Stimulated activated naive CD8-positive, alpha-beta T cell treated with anti-CD3 and anti-CD28 coated beads, Interleukin-15, amount 100 ng/mL, for 72 hours (primary cell): ENCODE results near the gene ARHGEF17.

ENCODE experiments used
- ATAC-seq: fragments of 150-1000 bp; cut with Tn5 transposase; 2 replicates; pipeline ENCODE4 v1.10.0; 2021; ENCODE audit warnings: mild to moderate bottlenecking, moderate library complexity
- DNase-seq, 2 donors: peaks; one replicate each; pipeline ENCODE4 v3.0.0; 2021 to 2022
- H3K27ac Mint-ChIP-seq, 2 donors: one replicate each; pipeline ENCODE4 v1.8.0; 2022; ENCODE audit warnings: mild to moderate bottlenecking in 2 of 2, mixed read lengths in 2 of 2, moderate library complexity in 2 of 2
- H3K27me3 Mint-ChIP-seq: one replicate; pipeline ENCODE4 v1.8.0; 2022; ENCODE audit warnings: mixed read lengths
- H3K4me1 Mint-ChIP-seq: one replicate; pipeline ENCODE4 v1.8.0; 2022; ENCODE audit warnings: mild to moderate bottlenecking, mixed read lengths
- H3K4me3 Mint-ChIP-seq, 2 donors: one replicate each; pipeline ENCODE4 v1.8.0; 2022; ENCODE audit warnings: mild to moderate bottlenecking in 2 of 2, mixed read lengths in 2 of 2, moderate library complexity in 1 of 2
- H3K9me3 Mint-ChIP-seq, 2 donors: one replicate each; pipeline ENCODE4 v1.8.0; 2022; ENCODE audit warnings: mixed read lengths in 2 of 2

The ARHGEF17 gene

DNA sequence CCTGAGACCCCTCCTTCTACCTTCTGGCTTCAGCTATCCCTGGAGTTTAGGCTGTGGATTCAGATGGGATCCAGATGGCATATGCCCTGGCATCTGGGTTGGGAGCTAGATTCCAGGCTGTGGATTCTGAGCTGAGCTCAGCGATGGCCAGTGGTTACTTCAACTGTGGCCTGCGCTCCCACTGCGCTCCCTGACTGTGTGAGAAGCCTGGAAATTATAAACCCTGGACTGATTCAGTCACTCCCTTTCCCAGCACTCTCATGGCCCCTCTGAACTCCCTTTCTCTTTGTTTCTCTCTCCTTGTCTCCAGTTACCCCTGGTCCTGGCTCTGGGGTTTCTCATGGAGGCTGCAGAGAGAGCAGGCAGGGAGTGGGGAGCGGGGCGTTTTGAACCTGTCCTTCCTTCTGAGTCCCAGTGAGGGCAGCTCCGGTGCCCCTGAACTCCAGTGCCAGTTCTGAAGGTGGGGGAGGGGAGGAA lies 4.8 kb downstream of the ARHGEF17 start:
- Mint-ChIP-seq H3K27ac (no peak overlapping the region), H3K4me3 (no peak overlapping the region), H3K9me3 (no peaks in the 10 kb centered on the region)

DNA sequence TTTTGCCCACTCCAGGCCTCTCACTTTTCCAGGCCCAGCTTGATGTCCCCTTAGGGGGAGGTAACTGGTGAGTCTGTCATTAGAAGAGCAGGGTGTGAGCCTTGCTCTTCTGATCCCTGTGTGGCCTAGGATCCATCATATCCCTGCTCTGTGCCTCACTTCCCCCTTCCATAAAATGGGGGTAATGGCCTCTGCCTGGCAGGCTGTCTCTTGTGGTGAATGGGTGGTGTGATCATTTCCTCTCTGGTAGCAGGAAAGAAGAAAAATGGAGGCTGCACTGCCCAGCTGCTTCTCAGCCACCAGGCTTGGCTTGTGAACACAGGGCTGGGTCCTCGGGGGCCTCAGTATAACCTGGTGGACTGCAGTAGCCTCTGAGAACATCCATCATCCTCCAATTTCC lies 5.6 kb downstream of the ARHGEF17 start:
- Mint-ChIP-seq H3K27ac (peak overlapping the region in 1 of 2 donors; percentile 24), H3K27me3 (peaks cover 17% of the 10 kb centered on the region), H3K4me3 (no peak overlapping the region), H3K9me3 (no peaks in the 10 kb centered on the region), H3K4me1 (peaks cover 14% of the 10 kb centered on the region)
- no peak for DNase-seq
- ATAC-seq = no peak

More for the DNA sequence above, 4.8 kb downstream of the ARHGEF17 start:
- peaks cover 14% of the 10 kb centered on the region for H3K4me1 Mint-ChIP-seq
- DNase-seq (no peak), ATAC-seq (no peak)
- H3K27me3 Mint-ChIP-seq = peaks cover 17% of the 10 kb centered on the region

DNA sequence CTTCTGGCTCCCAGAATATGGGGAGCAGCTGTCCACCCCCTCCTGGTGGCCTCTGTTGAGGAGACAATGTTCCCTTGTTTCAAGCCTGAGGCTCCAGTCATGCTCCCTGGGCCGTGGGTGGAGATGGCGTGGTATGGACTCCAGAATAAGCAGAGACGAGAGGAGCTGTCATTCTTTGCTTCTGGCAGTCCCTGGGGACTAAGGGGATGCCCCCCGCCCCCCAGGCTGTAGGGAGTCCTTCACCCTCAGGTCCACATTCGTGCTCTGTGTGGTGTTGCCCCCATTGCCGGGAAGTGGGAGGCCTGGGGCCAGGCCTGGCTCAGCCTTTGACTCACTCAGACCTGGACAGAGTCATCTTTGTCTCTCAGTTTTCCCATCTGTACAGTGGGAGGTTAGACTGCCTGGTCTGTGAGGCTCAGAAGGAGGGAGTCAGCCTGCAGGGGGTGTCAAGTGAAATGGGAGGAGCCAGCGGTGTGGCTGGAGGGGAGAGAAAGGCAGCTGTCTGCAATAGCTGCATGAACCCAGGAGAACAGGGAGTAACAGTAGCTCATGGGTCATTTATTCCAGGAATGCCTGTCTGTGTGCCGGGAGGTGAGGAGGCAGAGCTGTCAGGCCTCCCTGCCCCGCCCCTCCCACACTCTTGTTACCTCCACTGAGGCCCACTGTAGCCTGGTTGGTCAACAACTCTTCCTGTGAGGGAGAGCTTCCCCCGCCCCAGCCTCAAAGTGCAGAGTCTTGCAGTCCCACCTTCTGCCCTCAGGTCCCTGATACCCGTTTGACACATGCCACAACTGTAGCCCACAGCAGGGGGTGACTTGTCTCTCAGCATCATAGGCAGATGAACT lies 6.3 kb downstream of the ARHGEF17 start:
- H3K27me3 Mint-ChIP-seq = peaks cover 13% of the 10 kb centered on the region
- no peak overlapping the region for H3K4me3 Mint-ChIP-seq
- DNase-seq (no peak), ATAC-seq (no peak)
- H3K4me1 Mint-ChIP-seq = peaks cover 14% of the 10 kb centered on the region
- peak overlapping the region; percentile 24 to 78 for H3K27ac Mint-ChIP-seq
- H3K9me3 Mint-ChIP-seq = no peaks in the 10 kb centered on the region

DNA sequence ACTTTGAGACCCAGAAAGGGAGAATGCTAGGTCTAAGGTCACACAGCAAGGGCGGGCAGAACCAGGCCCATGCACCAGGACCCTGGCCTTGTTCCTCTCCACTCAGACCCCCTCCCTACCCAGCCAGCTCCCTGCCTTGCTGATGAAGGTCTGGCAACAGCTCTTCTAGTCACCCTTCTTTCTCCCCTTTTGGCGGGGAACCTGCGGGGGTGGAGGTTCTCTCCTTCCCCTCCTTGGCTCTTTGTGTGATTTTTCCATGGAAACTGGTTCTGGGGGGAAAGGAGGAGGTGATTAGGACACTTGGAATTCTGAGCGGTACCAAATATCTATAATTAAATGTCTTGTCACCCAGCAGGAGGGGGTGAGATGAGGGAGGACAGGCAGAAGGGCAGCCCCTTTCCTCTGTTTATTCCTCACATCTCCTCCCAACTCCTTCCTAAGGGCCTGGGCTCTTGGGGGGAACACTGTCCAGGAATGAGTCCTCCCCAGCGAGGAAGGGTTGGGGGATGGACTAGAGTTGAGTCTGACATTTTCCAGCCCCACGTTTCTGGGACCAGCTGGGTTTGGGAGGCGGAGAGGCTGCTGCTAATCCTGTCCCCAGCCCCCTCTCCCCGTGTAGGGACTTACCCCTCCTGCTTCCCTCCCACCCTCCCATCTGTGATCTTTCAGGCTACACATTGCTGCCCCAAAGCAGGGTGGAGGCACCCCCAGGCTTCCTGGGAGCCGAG lies 7.4 kb downstream of the ARHGEF17 start:
- Mint-ChIP-seq H3K4me3 (no peak overlapping the region), H3K9me3 (no peaks in the 10 kb centered on the region), H3K27me3 (peaks cover 2% of the 10 kb centered on the region), H3K27ac (no peak overlapping the region), H3K4me1 (peaks cover 14% of the 10 kb centered on the region)
- no peak for ATAC-seq
- no peak for DNase-seq

DNA sequence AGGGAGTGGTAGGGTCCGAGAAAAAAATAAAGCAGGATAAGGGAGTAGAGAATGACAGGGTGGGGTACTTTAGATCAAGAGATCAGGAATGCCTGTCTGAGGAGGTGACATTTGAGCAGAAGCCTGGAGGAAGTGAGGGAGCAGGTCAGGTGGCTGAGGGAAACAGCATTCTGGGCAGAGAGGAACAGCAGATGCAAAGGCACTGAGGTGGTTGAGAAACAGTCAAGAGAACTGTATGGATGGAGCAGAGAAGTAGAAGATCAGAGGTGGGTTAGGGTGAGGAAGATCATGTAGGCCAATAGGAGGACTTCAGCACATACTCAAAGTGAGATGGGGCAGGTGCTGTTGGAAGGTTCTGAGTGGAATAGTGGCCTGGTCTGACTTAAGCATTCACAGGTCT lies 8.3 kb downstream of the ARHGEF17 start:
- DNase-seq = no peak
- no peak overlapping the region for H3K27ac Mint-ChIP-seq
- H3K4me1 Mint-ChIP-seq = peaks cover 16% of the 10 kb centered on the region
- ATAC-seq = no peak
- no peak overlapping the region for H3K4me3 Mint-ChIP-seq
- H3K9me3 Mint-ChIP-seq = no peaks in the 10 kb centered on the region
- H3K27me3 Mint-ChIP-seq = no peaks in the 10 kb centered on the region

DNA sequence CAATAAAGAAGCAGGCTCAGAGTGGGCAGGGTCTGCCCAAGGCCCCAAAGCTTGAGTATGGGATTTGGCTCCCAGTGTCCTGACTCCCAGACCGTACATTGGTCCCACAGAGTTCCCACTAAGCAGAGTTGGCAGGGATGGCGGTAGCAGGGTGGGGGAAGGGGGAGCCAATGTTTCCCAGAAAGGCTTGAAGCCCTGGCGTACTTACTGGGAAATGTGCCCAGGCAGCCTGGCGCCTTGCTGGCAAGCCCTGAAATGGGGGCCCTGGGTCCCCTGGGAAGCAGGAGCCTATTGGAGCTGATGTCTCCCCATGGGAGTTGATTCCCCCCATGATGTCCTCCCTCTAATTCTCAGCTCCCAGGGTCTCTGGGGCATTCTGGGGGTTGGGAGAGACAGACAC lies 9.3 kb downstream of the ARHGEF17 start:
- Mint-ChIP-seq H3K27me3 (no peaks in the 10 kb centered on the region), H3K9me3 (no peaks in the 10 kb centered on the region), H3K4me3 (no peak overlapping the region), H3K4me1 (peaks cover 25% of the 10 kb centered on the region), H3K27ac (no peak overlapping the region)
- ATAC-seq (no peak), DNase-seq (no peak)

DNA sequence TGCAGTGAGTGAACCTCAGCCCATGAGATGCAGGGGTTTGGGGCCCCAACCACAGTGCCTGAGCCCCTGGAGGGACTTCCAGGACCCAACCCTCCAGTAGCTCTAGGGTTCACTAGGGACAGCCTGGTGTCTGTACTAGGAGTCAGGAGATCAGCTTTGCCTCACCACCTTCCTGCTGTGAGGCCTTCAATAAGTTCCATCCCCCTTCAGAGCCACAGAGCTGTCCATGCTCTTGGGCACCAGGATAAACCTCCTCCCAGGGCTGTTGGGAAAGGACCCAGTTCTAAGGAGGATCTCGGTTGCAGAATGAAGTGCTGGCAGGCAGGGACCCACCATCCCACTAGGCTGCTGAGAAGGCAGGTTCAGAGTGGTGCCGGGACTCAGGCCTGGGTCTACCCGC lies 9.7 kb downstream of the ARHGEF17 start:
- no peak for ATAC-seq
- H3K27ac Mint-ChIP-seq = no peak overlapping the region

DNA sequence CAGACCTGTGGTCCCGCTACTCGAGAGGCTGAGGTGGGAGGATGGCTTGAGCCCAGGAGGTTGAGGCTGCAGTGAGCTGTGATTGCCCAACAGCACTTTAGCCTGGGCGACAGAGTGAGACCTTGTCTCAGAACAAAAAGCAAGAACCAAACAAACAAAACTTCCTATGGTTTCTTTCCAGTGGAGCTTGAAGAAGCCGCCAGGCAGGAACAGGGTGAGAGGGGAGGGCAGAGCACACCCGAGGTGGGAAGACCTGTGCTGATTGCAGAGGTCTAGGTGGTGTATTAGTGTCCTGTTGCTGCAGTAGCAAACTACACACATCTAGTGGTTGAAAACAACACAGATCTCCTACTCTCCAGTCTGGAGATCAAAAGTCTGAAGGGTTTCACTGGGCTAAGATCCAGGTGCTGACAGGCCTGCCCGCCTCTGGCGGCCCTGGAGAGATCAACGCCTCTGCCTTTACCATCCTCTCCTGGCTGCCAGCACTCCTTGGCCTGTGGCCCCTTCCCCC lies 10.5 kb downstream of the ARHGEF17 start:
- Mint-ChIP-seq H3K27me3 (no peaks in the 10 kb centered on the region), H3K4me3 (no peak overlapping the region), H3K4me1 (peaks cover 23% of the 10 kb centered on the region), H3K9me3 (no peaks in the 10 kb centered on the region), H3K27ac (peak overlapping the region in 1 of 2 donors; percentile 57)
- ATAC-seq (no peak), DNase-seq (no peak)

More for the DNA sequence above, 9.7 kb downstream of the ARHGEF17 start:
- no peaks in the 10 kb centered on the region for H3K27me3 Mint-ChIP-seq
- no peak for DNase-seq
- H3K9me3 Mint-ChIP-seq = no peaks in the 10 kb centered on the region
- no peak overlapping the region for H3K4me3 Mint-ChIP-seq
- H3K4me1 Mint-ChIP-seq = peaks cover 26% of the 10 kb centered on the region

DNA sequence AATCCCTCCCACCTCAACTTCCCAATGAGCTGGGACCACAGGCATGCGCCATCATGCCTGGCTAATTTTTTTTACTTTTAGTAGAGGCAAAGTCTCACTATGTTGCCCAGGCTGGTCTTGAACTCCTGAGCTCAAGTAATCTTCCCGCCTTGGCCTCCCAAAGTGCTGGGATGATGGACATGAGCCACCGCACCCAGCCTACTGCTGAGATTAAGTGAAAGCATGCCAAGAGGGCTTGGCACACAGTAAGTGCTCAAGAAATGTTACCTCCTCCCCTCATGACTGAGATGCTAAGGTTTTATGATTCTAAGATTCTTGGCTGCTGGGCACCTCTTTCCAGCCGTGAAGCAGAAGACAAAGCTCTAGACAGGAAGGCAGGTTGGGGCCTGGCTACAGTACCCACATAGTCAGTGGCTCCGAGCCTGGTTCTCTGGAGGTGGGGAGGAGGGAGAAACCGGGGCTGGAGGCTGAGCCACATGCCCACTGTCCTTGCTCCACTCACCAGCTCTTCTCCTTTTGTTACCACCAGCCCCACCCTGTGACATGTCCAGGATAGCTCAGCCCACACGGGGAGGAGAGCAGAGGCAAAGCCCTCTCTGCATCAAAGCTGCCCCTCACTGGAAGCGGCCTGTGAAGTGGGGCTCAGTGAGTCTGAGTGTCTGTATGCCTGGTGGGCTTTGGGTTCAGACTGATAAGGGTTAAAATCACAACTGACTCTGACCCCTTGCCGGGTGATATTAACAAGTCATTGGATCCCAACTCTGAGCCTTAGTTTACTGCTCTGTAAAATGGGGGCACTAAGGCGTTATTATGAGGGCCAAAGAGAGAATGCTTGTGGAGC lies 12.9 kb downstream of the ARHGEF17 start:
- DNase-seq = no peak
- H3K9me3 Mint-ChIP-seq = no peaks in the 10 kb centered on the region

DNA sequence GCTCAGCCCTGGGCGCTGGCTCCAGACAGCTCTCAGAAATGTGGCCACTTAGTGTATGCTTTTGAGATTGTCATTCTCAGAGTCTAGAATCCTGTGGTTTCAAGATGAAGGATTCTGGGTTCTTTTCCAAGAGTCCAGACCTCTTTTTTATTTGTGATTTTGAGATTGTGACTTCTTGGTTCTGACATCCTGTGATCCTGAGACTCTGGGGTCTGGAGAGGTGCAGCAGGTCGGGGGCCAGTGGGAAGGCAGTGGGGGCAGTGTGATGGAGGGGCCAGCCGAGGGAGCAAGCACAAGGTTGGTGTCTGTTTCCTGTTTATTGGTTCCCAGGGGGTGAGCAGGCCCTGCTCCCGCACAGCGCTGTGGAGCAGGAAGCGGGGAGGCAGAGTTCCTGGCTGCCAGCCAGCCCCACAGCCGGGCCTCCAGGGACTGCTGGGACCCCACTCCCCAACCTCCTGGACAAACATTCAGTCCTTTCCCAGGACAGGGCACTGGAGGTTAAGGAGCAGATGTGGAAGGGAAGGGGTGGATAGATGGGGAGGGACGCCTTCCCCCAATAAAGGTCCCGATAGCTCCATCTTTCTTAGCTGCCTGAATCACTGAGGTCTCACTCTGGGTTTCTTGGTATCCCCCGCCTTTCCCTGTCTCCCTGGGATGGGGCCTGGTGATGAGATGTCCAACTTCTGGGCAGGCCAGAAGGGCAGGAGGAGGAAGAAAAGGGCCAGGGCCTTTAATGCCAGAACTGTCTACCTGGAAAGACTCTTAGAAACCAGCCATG lies 13.7 kb downstream of the ARHGEF17 start:
- DNase-seq = no peak
- Mint-ChIP-seq H3K4me1 (peaks cover 12% of the 10 kb centered on the region), H3K4me3 (no peak overlapping the region), H3K27ac (peak overlapping the region in 1 of 2 donors; percentile 10), H3K27me3 (no peaks in the 10 kb centered on the region), H3K9me3 (no peaks in the 10 kb centered on the region)
- ATAC-seq = no peak

More for the DNA sequence above, 12.9 kb downstream of the ARHGEF17 start:
- ATAC-seq = no peak
- Mint-ChIP-seq H3K27me3 (no peaks in the 10 kb centered on the region), H3K4me3 (no peak overlapping the region), H3K27ac (no peak overlapping the region), H3K4me1 (peaks cover 12% of the 10 kb centered on the region)

DNA sequence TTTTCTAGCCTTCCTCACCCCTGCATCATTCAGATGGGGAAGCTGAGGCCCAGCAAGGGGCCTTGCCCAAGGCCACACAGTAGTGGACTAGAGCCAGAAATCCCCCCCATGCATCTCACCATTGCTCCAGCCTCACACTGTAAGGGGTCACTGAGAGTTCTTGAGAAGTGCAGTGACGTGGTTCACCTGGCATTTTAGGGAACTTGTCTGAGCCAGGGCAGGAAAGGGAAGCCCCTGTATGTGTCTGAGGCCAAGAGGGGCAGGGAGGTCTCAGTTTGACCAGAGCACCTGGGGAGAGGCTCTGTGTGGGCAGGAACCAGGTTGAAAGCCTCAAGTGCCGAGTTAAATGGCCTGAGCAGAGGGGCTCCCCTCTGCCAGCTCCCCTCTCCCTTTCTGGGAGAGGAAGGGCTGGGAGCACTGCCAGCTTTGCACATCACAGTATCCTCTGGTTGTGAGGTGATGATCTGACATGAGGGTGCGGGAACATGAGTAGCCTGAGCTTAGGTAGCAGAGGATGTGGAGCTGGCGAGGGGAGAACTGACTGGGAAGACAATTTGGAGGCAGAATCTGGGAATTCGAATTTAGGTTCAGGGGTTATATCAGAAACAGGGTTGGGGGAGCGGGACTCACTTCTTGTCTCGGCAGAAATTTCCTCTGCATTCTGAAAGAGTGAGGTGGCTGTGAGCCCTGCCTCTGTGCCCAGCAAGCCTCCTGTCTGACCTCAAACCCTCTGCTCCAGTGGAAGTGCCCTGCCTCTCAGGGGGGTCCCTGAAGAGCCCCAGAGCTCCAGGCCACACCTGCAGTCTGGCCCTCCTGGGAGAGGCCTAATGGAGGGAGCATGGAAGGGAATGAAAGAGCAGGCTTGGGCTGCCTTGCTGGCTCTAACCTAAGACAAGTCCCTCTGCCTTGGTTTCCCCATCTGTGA lies 14.6 kb downstream of the ARHGEF17 start:
- no peaks in the 10 kb centered on the region for H3K9me3 Mint-ChIP-seq
- no peaks in the 10 kb centered on the region for H3K27me3 Mint-ChIP-seq
- ATAC-seq (no peak), DNase-seq (no peak)
- peaks cover 12% of the 10 kb centered on the region for H3K4me1 Mint-ChIP-seq
- H3K27ac Mint-ChIP-seq = peak overlapping the region in 1 of 2 donors; percentile 9
- no peak overlapping the region for H3K4me3 Mint-ChIP-seq

DNA sequence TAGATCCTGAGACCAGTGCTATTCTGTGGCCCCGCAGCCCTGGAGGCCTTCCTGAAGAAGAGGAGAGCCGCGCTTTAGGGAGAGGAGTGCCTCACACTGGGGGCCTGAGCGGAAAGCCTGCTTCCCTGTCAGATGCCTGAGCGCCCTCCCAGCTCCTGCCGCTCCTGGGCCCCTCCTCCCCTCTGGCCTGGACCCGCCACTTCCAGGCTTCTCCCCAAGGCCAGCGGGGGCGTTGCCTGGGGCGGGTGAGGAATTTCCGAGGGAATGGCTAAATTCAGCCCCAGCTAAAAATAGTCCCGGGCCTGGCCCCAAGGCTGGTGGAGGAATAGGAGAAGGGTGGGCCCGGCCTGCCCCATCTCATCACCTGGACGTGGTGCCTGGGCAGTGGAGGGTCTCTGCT lies 15.4 kb downstream of the ARHGEF17 start:
- no peaks in the 10 kb centered on the region for H3K27me3 Mint-ChIP-seq
- no peaks in the 10 kb centered on the region for H3K9me3 Mint-ChIP-seq
- no peak for ATAC-seq
- no peak for DNase-seq
- no peak overlapping the region for H3K4me3 Mint-ChIP-seq
- peaks cover 12% of the 10 kb centered on the region for H3K4me1 Mint-ChIP-seq
- H3K27ac Mint-ChIP-seq = no peak overlapping the region

DNA sequence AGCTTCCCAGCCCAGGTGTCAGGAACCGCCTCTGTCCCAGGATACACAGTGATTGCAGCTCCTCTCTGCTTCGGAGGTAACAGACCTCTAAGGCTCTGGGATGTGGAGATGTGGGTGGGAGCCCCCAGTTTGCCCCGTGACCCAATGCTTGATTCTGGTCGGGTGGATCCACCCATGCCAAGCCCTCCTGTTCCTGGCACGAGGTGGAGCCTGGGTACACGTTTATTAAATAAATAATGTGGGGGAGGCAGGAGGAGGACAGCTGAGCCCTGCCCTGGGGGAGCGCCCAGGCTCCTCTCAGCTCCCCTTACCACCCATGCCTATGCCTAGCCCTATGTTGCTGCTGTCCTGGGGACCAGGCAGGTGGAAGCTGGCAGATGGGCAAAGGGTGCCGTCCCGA lies 16.0 kb downstream of the ARHGEF17 start:
- H3K9me3 Mint-ChIP-seq = no peaks in the 10 kb centered on the region
- no peak overlapping the region for H3K4me3 Mint-ChIP-seq
- no peak for ATAC-seq
- H3K4me1 Mint-ChIP-seq = peaks cover 12% of the 10 kb centered on the region
- no peak overlapping the region for H3K27ac Mint-ChIP-seq
- no peak for DNase-seq
- no peaks in the 10 kb centered on the region for H3K27me3 Mint-ChIP-seq

DNA sequence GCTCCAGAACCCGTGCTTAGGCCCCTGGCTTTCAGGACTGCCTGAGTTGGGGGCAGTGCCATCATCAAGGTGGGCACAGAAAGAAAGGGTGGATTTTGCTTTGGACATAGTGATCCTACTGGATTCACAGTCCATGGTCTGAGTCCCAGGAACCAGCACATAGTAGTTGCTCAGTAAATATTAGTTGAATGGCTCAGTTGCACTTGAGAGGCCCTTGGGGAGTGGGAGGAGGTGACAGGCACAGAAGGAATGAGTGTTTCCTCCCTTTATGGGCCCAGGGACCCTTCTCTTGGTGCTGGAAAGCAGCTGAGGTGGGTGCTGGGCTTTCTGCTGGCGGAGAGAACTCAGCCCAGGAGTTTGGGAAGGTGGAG lies 16.6 kb downstream of the ARHGEF17 start:
- Mint-ChIP-seq H3K9me3 (no peaks in the 10 kb centered on the region), H3K27me3 (no peaks in the 10 kb centered on the region), H3K4me1 (peaks cover 12% of the 10 kb centered on the region), H3K4me3 (no peak overlapping the region), H3K27ac (no peak overlapping the region)
- ATAC-seq (no peak), DNase-seq (no peak)
